ENCODE results near the gene DNAL4.
A peak's percentile ranks its signal among the peaks of the same experiment; 100 is the strongest.

Gene DNAL4, protein sequence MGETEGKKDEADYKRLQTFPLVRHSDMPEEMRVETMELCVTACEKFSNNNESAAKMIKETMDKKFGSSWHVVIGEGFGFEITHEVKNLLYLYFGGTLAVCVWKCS

DNA sequence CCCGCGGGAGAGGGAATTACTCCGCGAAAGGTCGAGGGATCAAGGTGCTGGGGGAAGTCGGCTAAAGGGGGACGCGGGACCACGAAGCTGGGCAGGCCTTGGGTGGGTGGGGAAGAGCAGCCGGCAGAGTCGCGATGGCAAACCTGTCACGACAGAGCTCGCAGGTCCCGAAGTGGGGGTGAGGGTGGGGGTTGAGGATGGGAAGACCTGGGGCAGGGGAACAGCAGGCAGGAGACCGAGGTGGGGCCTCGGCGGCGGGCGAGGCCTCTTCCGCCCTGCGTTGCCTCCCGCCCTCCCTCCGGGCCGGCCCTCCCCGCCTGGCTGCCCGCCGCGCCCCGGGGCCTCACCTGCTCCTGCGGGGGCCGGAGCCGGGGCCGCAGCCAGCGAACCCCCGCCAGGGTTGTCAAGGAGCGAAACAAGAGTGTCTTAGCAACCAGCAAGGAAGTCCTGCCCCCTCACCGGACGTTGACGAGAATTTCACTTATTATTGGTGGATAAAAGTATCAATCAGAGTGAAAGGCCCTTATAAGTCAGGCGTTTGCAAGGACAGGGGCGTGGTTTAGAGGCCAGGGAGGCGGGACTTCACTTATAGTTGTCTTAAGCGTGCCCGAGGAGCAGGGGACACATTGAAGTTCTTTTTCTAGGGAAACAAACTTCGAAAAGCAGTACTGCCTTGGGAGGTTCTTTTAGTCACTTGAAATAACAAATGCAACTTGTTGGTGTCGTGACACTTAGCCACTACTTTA lies at the start of gene DNAL4:
DNAL4 (minus strand) TSS at position 423 of the 746 bp plus-strand sequence. CDS start 11,412 bp downstream, outside the sequence.
- H3K4me1 ChIP-seq (ENCODE audit: control insufficient read depth, insufficient read depth, low read length): peaks cover 7% of the 10 kb centered on the region

GRCh38 chr22:38843201-38843656 lies 49.3 kb upstream of the DNAL4 start:
- H3K36me3 ChIP-seq (ENCODE audit: control insufficient read depth, insufficient read depth, low read length): no peaks in the 10 kb centered on the region
- H3K4me1 ChIP-seq (ENCODE audit: control insufficient read depth, insufficient read depth, low read length): peaks cover 13% of the 10 kb centered on the region
- peaks cover 56% of the 10 kb centered on the region for H3K27me3 ChIP-seq (ENCODE audit: control insufficient read depth, insufficient read depth, low read length)
- H3K4me3 ChIP-seq (ENCODE audit: low read length): no peak overlapping the region
- H3K9me3 ChIP-seq (ENCODE audit: control insufficient read depth, low read length): no peaks in the 10 kb centered on the region
- H3K9ac ChIP-seq (ENCODE audit: low read length): no peak overlapping the region

More for the DNA sequence above, at the start of gene DNAL4:
- H3K36me3 ChIP-seq (ENCODE audit: control insufficient read depth, insufficient read depth, low read length): no peaks in the 10 kb centered on the region
- no peaks in the 10 kb centered on the region for H3K9me3 ChIP-seq (ENCODE audit: control insufficient read depth, low read length)
- H3K9ac ChIP-seq (ENCODE audit: low read length): peak within 1 kb of the TSS; percentile 75
- H3K27me3 ChIP-seq (ENCODE audit: control insufficient read depth, insufficient read depth, low read length): peaks cover 3% of the 10 kb centered on the region
- H3K4me3 ChIP-seq (ENCODE audit: low read length): peak within 1 kb of the TSS; percentile 32

DNA sequence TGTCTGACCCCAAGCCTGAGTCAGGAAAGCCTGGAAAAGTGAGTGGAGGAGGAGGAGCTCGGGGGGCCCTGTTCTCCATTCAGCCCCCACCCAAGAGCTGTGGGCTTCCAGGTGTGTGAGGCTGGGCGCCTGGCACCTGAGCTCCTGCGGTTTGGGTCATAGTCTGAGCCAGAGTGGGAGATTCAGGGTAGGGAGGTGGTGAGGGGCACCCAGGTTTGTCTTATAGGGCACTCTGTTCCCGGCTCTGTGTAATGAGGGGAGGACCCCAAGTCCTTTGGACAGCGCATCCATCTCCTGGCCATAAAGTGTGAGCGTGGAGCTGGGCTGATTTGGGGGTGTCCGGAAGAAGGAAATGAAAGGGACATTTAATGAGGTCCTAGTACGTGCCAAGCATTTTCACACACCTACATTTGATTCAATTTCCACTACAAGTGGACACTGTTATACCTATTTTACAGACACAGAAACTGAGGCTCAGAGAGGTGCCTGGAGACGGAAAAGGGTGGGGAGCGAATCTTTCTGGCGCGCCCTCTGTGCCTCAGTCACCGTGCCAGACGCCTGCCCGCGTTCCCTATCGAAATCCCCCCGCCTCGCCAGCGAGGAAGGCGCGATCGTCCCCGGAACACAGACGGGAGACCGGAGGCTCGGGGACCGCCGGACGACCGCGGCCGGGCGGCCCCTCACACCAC lies 48.7 kb upstream of the DNAL4 start:
- Histone ChIP-seq H3K9ac (ENCODE audit: low read length) (no peak overlapping the region), H3K36me3 (ENCODE audit: control insufficient read depth, insufficient read depth, low read length) (no peaks in the 10 kb centered on the region), H3K4me3 (ENCODE audit: low read length) (no peak overlapping the region), H3K4me1 (ENCODE audit: control insufficient read depth, insufficient read depth, low read length) (peaks cover 13% of the 10 kb centered on the region), H3K27me3 (ENCODE audit: control insufficient read depth, insufficient read depth, low read length) (peaks cover 51% of the 10 kb centered on the region), H3K9me3 (ENCODE audit: control insufficient read depth, low read length) (no peaks in the 10 kb centered on the region)

DNA sequence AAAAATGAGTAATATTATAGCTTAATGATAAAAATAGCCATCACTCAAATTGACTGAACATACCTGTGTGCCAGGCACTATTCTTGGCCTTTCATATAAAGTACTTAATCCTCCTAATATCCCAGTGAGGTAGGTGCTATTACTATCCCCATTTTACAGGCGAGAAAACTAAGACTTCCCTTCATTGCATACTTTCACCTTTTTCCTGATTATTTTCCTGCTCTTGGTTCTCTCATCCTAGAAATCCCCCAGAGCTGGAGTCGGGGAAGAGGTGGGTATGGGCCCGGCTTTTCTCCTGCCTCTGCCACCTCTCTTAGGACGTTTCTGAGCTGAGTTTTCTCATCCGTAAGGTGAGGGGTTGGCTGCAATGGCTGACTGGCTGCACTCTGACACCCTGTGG lies 47.7 kb upstream of the DNAL4 start:
- no peak overlapping the region for H3K4me3 ChIP-seq (ENCODE audit: low read length)
- H3K36me3 ChIP-seq (ENCODE audit: control insufficient read depth, insufficient read depth, low read length): no peaks in the 10 kb centered on the region
- no peaks in the 10 kb centered on the region for H3K9me3 ChIP-seq (ENCODE audit: control insufficient read depth, low read length)
- H3K9ac ChIP-seq (ENCODE audit: low read length): no peak overlapping the region
- H3K4me1 ChIP-seq (ENCODE audit: control insufficient read depth, insufficient read depth, low read length): peaks cover 13% of the 10 kb centered on the region
- peaks cover 48% of the 10 kb centered on the region for H3K27me3 ChIP-seq (ENCODE audit: control insufficient read depth, insufficient read depth, low read length)

- H3K36me3 ChIP-seq (ENCODE audit: control insufficient read depth, insufficient read depth, low read length): no peaks in the 10 kb centered on the region
- H3K9ac ChIP-seq (ENCODE audit: low read length): no peak overlapping the region
- H3K4me1 ChIP-seq (ENCODE audit: control insufficient read depth, insufficient read depth, low read length): peaks cover 13% of the 10 kb centered on the region
- H3K27me3 ChIP-seq (ENCODE audit: control insufficient read depth, insufficient read depth, low read length): peaks cover 46% of the 10 kb centered on the region
- no peaks in the 10 kb centered on the region for H3K9me3 ChIP-seq (ENCODE audit: control insufficient read depth, low read length)
- no peak overlapping the region for H3K4me3 ChIP-seq (ENCODE audit: low read length)
Measured at GRCh38 chr22:38841211-38841610, 47.3 kb upstream of the DNAL4 start.

GRCh38 chr22:38840129-38840528 lies 46.2 kb upstream of the DNAL4 start:
- Histone ChIP-seq H3K9ac (ENCODE audit: low read length) (no peak overlapping the region), H3K36me3 (ENCODE audit: control insufficient read depth, insufficient read depth, low read length) (no peaks in the 10 kb centered on the region), H3K27me3 (ENCODE audit: control insufficient read depth, insufficient read depth, low read length) (peaks cover 43% of the 10 kb centered on the region), H3K9me3 (ENCODE audit: control insufficient read depth, low read length) (no peaks in the 10 kb centered on the region), H3K4me1 (ENCODE audit: control insufficient read depth, insufficient read depth, low read length) (peaks cover 13% of the 10 kb centered on the region), H3K4me3 (ENCODE audit: low read length) (no peak overlapping the region)

DNA sequence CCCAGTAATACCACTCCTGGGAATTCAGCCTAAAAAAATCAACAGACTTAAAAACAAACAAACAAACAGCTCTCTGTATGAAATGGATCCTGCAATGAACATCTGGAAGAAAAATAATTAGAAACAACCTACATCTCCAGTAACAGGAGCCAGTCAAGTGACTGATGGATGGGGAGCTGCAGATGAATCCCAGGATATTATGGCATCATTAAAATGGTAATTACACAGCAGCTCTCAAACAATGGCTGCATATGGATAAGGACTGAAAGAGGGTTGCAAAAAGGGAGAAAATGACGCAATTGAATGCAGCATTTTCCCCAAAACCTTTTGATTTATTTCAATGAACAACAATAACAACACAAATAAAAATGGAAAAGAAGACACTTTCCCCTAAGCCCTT lies 45.7 kb upstream of the DNAL4 start:
- Histone ChIP-seq H3K36me3 (ENCODE audit: control insufficient read depth, insufficient read depth, low read length) (no peaks in the 10 kb centered on the region), H3K27me3 (ENCODE audit: control insufficient read depth, insufficient read depth, low read length) (peaks cover 40% of the 10 kb centered on the region), H3K9me3 (ENCODE audit: control insufficient read depth, low read length) (no peaks in the 10 kb centered on the region), H3K4me1 (ENCODE audit: control insufficient read depth, insufficient read depth, low read length) (peaks cover 13% of the 10 kb centered on the region), H3K9ac (ENCODE audit: low read length) (no peak overlapping the region), H3K4me3 (ENCODE audit: low read length) (no peak overlapping the region)

DNA sequence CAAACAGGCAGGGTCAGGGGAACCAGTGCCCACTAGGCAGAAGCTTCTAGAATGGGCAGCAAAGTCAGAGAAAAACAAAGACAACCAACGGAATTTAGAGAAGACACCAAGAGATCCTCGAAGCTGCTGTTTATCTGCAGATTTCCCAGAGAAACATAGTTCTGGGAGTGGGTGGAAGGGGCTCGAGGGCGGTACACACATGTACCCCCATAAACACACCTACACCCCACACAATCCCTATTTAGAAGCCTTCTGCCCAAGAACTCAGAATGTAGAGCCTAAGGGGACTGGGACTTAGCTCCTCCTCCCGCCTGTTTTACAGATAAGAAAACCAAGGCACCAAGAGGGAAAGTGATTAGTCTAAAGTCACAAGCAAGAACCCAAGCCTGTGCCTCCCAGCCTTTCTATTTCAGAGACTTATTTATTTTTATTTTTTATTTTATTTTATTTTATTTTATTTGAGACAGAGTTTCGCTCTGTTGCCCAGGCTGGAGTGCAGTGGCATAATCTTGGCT lies 43.5 kb upstream of the DNAL4 start:
- Histone ChIP-seq H3K9me3 (ENCODE audit: control insufficient read depth, low read length) (no peaks in the 10 kb centered on the region), H3K9ac (ENCODE audit: low read length) (no peak overlapping the region), H3K27me3 (ENCODE audit: control insufficient read depth, insufficient read depth, low read length) (peaks cover 26% of the 10 kb centered on the region), H3K36me3 (ENCODE audit: control insufficient read depth, insufficient read depth, low read length) (no peaks in the 10 kb centered on the region), H3K4me3 (ENCODE audit: low read length) (no peak overlapping the region), H3K4me1 (ENCODE audit: control insufficient read depth, insufficient read depth, low read length) (peaks cover 2% of the 10 kb centered on the region)

DNA sequence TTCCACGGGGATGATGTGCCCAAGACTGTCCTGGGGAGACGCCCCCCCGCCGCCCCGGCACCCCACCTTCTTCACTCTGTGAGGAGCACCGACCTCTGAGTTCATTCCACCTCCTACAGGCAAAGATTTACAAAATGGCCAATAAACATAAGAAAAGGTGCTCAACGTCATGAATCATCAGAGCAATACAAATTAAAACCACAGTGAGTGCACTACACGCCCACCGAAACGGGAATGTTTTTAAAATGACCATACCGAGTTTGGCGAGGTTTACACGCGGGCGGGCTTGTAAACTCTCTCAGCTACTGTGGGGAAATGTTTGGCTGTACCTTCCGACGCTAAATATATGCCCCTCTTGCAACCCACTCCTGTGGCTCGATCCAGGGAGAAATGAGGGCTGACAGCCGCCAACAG lies 42.0 kb upstream of the DNAL4 start:
- Histone ChIP-seq H3K36me3 (ENCODE audit: control insufficient read depth, insufficient read depth, low read length) (no peaks in the 10 kb centered on the region), H3K4me1 (ENCODE audit: control insufficient read depth, insufficient read depth, low read length) (no peaks in the 10 kb centered on the region), H3K9me3 (ENCODE audit: control insufficient read depth, low read length) (no peaks in the 10 kb centered on the region), H3K4me3 (ENCODE audit: low read length) (no peak overlapping the region), H3K9ac (ENCODE audit: low read length) (no peak overlapping the region), H3K27me3 (ENCODE audit: control insufficient read depth, insufficient read depth, low read length) (peaks cover 12% of the 10 kb centered on the region)

DNA sequence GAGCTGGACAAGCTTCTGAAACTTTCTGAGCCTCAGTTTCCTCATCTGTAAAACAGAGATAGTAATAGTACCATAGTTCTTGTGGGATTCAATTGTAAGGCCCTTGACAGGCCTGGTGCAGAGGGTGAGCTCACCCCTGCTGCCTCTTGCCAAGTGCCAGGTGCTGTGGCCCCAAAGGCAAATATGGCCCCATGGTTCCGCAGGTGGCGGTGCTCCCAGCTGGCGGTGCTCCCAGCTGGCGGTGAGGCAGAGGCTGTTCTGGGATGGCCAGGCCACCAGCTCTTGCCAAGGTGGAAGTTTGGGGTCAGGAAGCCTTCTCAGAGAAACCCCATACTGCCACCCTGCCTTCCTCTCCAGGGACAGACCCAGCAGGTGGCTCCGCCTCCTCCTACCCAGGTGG lies 41.0 kb upstream of the DNAL4 start:
- no peaks in the 10 kb centered on the region for H3K36me3 ChIP-seq (ENCODE audit: control insufficient read depth, insufficient read depth, low read length)
- H3K9ac ChIP-seq (ENCODE audit: low read length): no peak overlapping the region
- no peak overlapping the region for H3K4me3 ChIP-seq (ENCODE audit: low read length)
- H3K4me1 ChIP-seq (ENCODE audit: control insufficient read depth, insufficient read depth, low read length): no peaks in the 10 kb centered on the region
- no peaks in the 10 kb centered on the region for H3K9me3 ChIP-seq (ENCODE audit: control insufficient read depth, low read length)
- H3K27me3 ChIP-seq (ENCODE audit: control insufficient read depth, insufficient read depth, low read length): peaks cover 4% of the 10 kb centered on the region

GRCh38 chr22:38834215-38834953 lies 40.4 kb upstream of the DNAL4 start:
- no peaks in the 10 kb centered on the region for H3K4me1 ChIP-seq (ENCODE audit: control insufficient read depth, insufficient read depth, low read length)
- no peaks in the 10 kb centered on the region for H3K9me3 ChIP-seq (ENCODE audit: control insufficient read depth, low read length)
- no peak overlapping the region for H3K9ac ChIP-seq (ENCODE audit: low read length)
- no peak overlapping the region for H3K4me3 ChIP-seq (ENCODE audit: low read length)
- no peaks in the 10 kb centered on the region for H3K36me3 ChIP-seq (ENCODE audit: control insufficient read depth, insufficient read depth, low read length)
- H3K27me3 ChIP-seq (ENCODE audit: control insufficient read depth, insufficient read depth, low read length): peaks cover 4% of the 10 kb centered on the region

Data from mucosa of stomach (tissue), 1 donor.